ENCODE results near the gene KLLN. TPM values are rescaled to one million over a fixed set of nuclear protein-coding genes. Genes with fewer than 3 reads are reported as not detected.
"Not testable (repeated sequence)": the region's sequence is repeated elsewhere in the genome, so short reads cannot be mapped to it uniquely, and the experiment has no call there.

KLLN gene
- polyA plus RNA-seq, 3 donors, result 0.20 to 0.90 (median 0.43) TPM

GRCh38 chr10:87869139-87869538, 5.8 kb upstream of the KLLN start:
- not testable (repeated sequence) for H3K27ac ChIP-seq (ENCODE audit: low read depth, low read length)
- 69 to 85% (median 78%) methylated on average over 9 of the region's 9 CpGs for WGBS, 3 donors

GRCh38 chr10:87868277-87868676, 4.9 kb upstream of the KLLN start:
- 6 to 28% (median 12%) methylated on average over 1 of the region's 1 CpG for WGBS, 3 donors
- no peak overlapping the region for H3K27ac ChIP-seq (ENCODE audit: low read depth, low read length)

- no peak overlapping the region for H3K27ac ChIP-seq (ENCODE audit: low read depth, low read length)
Observed at GRCh38 chr10:87867453-87867852, 4.1 kb upstream of the KLLN start.

- no peak overlapping the region for H3K27ac ChIP-seq (ENCODE audit: low read depth, low read length)
- WGBS, 3 donors, result 1 to 4% (median 3%) methylated on average over 3 of the region's 3 CpGs
Observed at GRCh38 chr10:87866412-87866974, 3.2 kb upstream of the KLLN start.

GRCh38 chr10:87865241-87865881, 2.0 kb upstream of the KLLN start:
- no peak overlapping the region for H3K27ac ChIP-seq (ENCODE audit: low read depth, low read length)
- 0 to 1% (median 0%) methylated on average over 4 of the region's 4 CpGs for WGBS, 3 donors

GRCh38 chr10:87864496-87865059, 1.2 kb upstream of the KLLN start:
- 0% methylated on average over 16 of the region's 16 CpGs for WGBS, 3 donors
- H3K27ac ChIP-seq (ENCODE audit: low read depth, low read length), result no peak overlapping the region

GRCh38 chr10:87863951-87864495, 690 bp upstream of the KLLN start:
- WGBS, 3 donors, result 0% methylated on average over 13 to 47 of the region's 47 CpGs
- peak overlapping the region; percentile 96 for H3K27ac ChIP-seq (ENCODE audit: low read depth, low read length)

GRCh38 chr10:87862679-87863052, 667 bp downstream of the KLLN start:
- WGBS, 3 donors, result 0 to 1% (median 1%) methylated on average over 21 of the region's 21 CpGs

GRCh38 chr10:87861953-87862678, 1.2 kb downstream of the KLLN start:
- WGBS, 3 donors, result 0 to 1% (median 0%) methylated on average over 57 of the region's 57 CpGs

More at GRCh38 chr10:87862679-87863052, 667 bp downstream of the KLLN start:
- H3K27ac ChIP-seq (ENCODE audit: low read depth, low read length), result peak overlapping the region; percentile 29

GRCh38 chr10:87861566-87861952, 1.8 kb downstream of the KLLN start:
- H3K27ac ChIP-seq (ENCODE audit: low read depth, low read length), result no peak overlapping the region
- WGBS, 3 donors, result 2 to 10% (median 4%) methylated on average over 16 of the region's 16 CpGs

More at GRCh38 chr10:87861953-87862678, 1.2 kb downstream of the KLLN start:
- H3K27ac ChIP-seq (ENCODE audit: low read depth, low read length), result peak overlapping the region; percentile 29

GRCh38 chr10:87860816-87861403, 2.4 kb downstream of the KLLN start:
- WGBS, 3 donors, result 54 to 56% (median 55%) methylated on average over 4 of the region's 4 CpGs
- no peak overlapping the region for H3K27ac ChIP-seq (ENCODE audit: low read depth, low read length)

GRCh38 chr10:87860156-87860795, 3.1 kb downstream of the KLLN start:
- no peak overlapping the region for H3K27ac ChIP-seq (ENCODE audit: low read depth, low read length)
- 37 to 52% (median 50%) methylated on average over 3 of the region's 3 CpGs for WGBS, 3 donors

GRCh38 chr10:87855665-87856064, 7.7 kb downstream of the KLLN start:
- 75 to 89% (median 83%) methylated on average over 4 of the region's 4 CpGs for WGBS, 3 donors
- H3K27ac ChIP-seq (ENCODE audit: low read depth, low read length), result not testable (repeated sequence)

- 88 to 95% (median 91%) methylated on average over 5 of the region's 5 CpGs for WGBS, 3 donors
- not testable (repeated sequence) for H3K27ac ChIP-seq (ENCODE audit: low read depth, low read length)
Observed at GRCh38 chr10:87855247-87855646, 8.1 kb downstream of the KLLN start.

GRCh38 chr10:87852089-87852488, 11.2 kb downstream of the KLLN start:
- no peak overlapping the region for H3K27ac ChIP-seq (ENCODE audit: low read depth, low read length)
- WGBS, 3 donors, result 86 to 94% (median 93%) methylated on average over 1 of the region's 1 CpG

GRCh38 chr10:87850742-87851205, 12.6 kb downstream of the KLLN start:
- H3K27ac ChIP-seq (ENCODE audit: low read depth, low read length), result no peak overlapping the region
- WGBS, 3 donors, result 17 to 21% (median 18%) methylated on average over 5 of the region's 5 CpGs

- no peak overlapping the region for H3K27ac ChIP-seq (ENCODE audit: low read depth, low read length)
Observed at GRCh38 chr10:87849001-87849400, 14.3 kb downstream of the KLLN start.

- H3K27ac ChIP-seq (ENCODE audit: low read depth, low read length), result no peak overlapping the region
Observed at GRCh38 chr10:87847550-87847949, 15.8 kb downstream of the KLLN start.

Data from adipose tissue (tissue), 3 donors.